Panc1 (cell line): ENCODE results near the gene TMX4.

Experiments used
- POLR2AphosphoS5 ChIP-seq: IDR thresholded peaks from 2 replicates; pipeline ENCODE4 v1.6.1; 2012; ENCODE audit warnings: mild to moderate bottlenecking, low read depth, low read length, moderate library complexity
- SIN3A ChIP-seq: IDR thresholded peaks from 2 replicates; pipeline ENCODE4 v1.6.1; 2012; ENCODE audit warnings: low read depth, mild to moderate bottlenecking, low read length, moderate library complexity, borderline replicate concordance; ENCODE audit not compliant: insufficient read depth
- TCF7L2 ChIP-seq: IDR thresholded peaks from 2 replicates; pipeline ENCODE4 v1.6.1; 2011; ENCODE audit warnings: mild to moderate bottlenecking, low read depth, low read length, inconsistent platforms
- TF ChIP-seq, protein P1 (sequence below): fragments of 450-650 bp; IDR thresholded peaks from 2 replicates; pipeline ENCODE4 v1.5.1; 2017; ENCODE audit warnings: mild to moderate bottlenecking
- TF ChIP-seq, protein P2 (sequence below), 2 experiments: IDR thresholded peaks; 2 replicates each; pipeline ENCODE4 v1.6.1; 2011 to 2012; ENCODE audit warnings: low read depth in 2 of 2, control low read depth in 1 of 2, low read length in 1 of 2, mild to moderate bottlenecking in 1 of 2, moderate library complexity in 1 of 2; ENCODE audit not compliant: insufficient read depth in 1 of 2

DNA sequence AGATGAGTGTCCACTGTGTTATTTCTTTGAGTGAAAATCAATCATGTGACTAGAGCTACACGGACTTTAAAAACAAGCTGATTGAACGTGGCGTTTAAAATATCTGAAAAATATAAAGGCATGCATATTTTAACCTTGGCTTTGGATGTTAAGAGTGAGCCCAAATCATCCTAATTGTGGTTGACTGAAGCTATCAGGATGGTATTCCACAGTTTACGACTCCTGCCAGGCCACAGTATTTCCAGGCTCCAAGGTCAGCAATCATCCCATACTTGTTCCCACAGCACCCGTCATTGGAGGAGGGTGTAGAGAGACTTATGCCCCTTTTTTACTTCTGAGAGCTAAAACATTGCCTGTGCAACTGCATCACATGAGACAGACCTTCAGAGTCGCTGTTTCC is 43.2 kb upstream of the TMX4 start:
- TF ChIP-seq, protein P1, sequence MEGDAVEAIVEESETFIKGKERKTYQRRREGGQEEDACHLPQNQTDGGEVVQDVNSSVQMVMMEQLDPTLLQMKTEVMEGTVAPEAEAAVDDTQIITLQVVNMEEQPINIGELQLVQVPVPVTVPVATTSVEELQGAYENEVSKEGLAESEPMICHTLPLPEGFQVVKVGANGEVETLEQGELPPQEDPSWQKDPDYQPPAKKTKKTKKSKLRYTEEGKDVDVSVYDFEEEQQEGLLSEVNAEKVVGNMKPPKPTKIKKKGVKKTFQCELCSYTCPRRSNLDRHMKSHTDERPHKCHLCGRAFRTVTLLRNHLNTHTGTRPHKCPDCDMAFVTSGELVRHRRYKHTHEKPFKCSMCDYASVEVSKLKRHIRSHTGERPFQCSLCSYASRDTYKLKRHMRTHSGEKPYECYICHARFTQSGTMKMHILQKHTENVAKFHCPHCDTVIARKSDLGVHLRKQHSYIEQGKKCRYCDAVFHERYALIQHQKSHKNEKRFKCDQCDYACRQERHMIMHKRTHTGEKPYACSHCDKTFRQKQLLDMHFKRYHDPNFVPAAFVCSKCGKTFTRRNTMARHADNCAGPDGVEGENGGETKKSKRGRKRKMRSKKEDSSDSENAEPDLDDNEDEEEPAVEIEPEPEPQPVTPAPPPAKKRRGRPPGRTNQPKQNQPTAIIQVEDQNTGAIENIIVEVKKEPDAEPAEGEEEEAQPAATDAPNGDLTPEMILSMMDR = no peak
- TF ChIP-seq TCF7L2 = no peak
- TF ChIP-seq, protein P2, sequence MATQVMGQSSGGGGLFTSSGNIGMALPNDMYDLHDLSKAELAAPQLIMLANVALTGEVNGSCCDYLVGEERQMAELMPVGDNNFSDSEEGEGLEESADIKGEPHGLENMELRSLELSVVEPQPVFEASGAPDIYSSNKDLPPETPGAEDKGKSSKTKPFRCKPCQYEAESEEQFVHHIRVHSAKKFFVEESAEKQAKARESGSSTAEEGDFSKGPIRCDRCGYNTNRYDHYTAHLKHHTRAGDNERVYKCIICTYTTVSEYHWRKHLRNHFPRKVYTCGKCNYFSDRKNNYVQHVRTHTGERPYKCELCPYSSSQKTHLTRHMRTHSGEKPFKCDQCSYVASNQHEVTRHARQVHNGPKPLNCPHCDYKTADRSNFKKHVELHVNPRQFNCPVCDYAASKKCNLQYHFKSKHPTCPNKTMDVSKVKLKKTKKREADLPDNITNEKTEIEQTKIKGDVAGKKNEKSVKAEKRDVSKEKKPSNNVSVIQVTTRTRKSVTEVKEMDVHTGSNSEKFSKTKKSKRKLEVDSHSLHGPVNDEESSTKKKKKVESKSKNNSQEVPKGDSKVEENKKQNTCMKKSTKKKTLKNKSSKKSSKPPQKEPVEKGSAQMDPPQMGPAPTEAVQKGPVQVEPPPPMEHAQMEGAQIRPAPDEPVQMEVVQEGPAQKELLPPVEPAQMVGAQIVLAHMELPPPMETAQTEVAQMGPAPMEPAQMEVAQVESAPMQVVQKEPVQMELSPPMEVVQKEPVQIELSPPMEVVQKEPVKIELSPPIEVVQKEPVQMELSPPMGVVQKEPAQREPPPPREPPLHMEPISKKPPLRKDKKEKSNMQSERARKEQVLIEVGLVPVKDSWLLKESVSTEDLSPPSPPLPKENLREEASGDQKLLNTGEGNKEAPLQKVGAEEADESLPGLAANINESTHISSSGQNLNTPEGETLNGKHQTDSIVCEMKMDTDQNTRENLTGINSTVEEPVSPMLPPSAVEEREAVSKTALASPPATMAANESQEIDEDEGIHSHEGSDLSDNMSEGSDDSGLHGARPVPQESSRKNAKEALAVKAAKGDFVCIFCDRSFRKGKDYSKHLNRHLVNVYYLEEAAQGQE (IDR thresholded peaks at IDR 0.05; ENCODE audit: insufficient read depth in 1 of 2, low read depth in 2 of 2, low read length in 1 of 2) = no peak
- TF ChIP-seq POLR2AphosphoS5 = no peak
- no peak for TF ChIP-seq SIN3A
